NK-92 (cell line): Measurements from ENCODE around the gene ROBO2.

Experiments
- DNase-seq: peaks from one replicate; lab custom pipeline; 2025; ENCODE audit not compliant: unreplicated experiment; lab: John Stamatoyannopoulos, UW

The ROBO2 gene

GRCh38 chr3:77039606-77040171, at the start of gene ROBO2:
Gene ROBO2, plus strand, starts transcription at chr3:77040099. Its CDS starts 687 bp downstream, at chr3:77040786.
- no peak for DNase-seq

DNA sequence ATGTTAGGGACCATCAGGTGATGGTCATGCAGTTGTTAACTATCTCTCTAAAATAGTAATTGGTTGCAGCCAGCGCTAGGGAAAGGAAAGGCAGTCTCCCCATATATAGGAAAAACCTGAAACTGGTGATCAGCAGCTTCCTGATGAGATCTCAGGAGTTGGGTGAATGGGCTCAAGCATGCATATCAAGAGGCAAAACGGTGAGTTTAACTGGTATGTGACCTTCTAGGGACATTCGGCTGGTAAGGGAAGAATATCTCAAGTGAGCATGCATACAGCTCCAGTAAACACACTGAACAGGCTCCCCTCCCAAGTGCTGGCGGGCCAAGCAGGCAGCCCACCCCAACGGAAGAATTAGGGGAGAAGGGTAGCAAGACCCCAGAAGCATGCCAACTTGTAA, 49.3 kb upstream of the ROBO2 start:
- no peak for DNase-seq

DNA sequence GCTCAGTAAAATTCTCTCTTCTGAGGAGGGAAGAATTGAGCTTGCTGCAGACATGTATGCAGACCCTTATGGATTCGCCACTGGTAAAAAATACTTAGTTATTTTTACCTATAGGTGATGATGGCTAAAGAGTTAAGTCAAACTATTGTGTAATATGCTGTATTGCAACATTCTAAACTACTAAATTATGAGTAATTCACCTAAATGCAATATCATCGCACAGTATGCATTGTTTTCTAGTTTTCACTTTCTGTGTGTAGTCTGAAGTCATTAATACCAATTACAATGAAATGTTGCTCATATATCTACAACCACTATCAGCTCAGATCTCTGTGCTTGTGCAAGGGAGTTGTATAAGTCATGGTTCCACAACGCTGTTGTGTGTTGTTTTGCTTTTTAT, 48.7 kb upstream of the ROBO2 start:
- no peak for DNase-seq

GRCh38 chr3:76997733-76998132, 42.2 kb upstream of the ROBO2 start:
- no peak for DNase-seq

DNA sequence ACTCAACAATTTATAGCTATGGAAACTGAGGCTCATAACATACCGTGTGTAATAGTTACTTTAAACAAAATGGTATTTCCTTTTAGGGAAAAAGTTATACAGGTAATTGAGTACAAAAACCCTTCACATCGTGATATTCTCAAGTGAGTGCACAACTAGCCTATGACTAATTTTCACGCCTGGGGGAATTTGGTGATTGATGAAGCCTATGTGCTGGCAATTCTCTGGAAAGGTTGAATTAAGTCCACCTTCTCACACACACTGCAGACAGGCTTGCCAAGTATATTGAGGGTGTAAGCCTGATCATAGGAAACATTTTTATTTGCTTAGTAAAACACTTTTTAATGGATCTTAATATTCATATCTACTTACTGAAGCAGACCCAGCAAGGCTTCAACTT, 41.3 kb upstream of the ROBO2 start:
- no peak for DNase-seq

- DNase-seq, result no peak
Measured at GRCh38 chr3:77001062-77001701, 38.7 kb upstream of the ROBO2 start.

DNA sequence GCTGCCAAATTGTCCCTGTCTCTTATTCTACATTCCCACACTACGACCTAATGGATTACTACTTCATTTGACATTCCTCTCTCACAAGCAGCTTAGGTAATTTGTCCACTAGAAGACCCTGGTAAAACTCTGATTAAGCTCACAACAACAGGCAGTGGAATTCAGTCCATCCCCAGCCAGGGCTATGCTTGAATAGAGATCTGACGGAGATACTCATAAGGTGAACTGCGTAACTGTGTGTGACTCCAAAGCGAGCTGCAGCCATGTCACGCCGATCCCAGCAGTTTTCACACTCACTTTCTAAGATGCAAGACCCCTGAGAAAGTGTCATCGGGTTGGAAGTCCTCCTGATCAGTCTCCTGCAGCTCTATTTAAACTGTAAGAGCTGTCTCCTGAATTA, 25.7 kb upstream of the ROBO2 start:
- no peak for DNase-seq

DNA sequence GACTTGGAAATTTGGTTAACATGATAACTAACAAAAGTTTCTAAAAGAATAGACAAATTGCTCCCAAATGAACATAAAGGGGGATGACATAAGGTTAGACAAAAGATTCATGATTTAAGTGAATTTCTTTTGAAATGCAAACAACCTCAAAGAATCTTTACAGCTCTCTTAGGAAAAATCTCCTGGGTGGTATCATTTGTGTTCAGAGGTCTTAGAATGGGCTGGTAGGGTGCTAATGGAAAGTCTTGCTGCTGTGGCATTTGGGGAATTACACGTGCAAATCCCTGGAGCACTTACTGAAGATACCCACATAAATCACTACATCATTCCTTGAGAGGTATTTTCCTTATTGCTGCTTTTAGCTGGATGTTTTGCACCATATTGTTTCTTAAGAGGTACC, 14.4 kb upstream of the ROBO2 start:
- no peak for DNase-seq

GRCh38 chr3:77026904-77027634, 12.8 kb upstream of the ROBO2 start:
- DNase-seq, result no peak

GRCh38 chr3:77028005-77028404, 11.9 kb upstream of the ROBO2 start:
- no peak for DNase-seq

DNA sequence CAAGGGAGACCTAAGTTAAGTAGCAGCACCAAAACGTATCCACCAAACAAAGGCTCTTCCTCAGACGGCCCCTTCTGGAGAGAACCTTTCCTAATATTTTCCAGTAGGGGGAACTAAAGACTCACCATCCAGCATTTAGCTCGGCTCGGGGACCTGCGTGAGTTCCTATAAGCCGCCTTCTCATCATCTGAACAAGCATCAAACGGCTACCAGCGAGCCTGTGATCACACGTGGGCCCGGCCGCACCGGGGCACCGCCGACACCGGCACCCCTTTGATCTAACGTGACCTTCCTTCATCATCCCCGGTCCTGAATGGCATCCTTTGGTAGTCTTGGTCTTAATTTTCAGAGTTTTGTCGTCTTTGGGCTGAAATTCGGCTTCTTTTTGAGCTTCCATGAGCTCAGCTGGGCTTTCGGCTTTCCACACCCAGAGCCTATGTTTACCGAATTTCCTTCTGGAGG, 1.4 kb upstream of the ROBO2 start:
- no peak for DNase-seq

GRCh38 chr3:77038930-77039605, 831 bp upstream of the ROBO2 start:
- DNase-seq, result no peak

DNA sequence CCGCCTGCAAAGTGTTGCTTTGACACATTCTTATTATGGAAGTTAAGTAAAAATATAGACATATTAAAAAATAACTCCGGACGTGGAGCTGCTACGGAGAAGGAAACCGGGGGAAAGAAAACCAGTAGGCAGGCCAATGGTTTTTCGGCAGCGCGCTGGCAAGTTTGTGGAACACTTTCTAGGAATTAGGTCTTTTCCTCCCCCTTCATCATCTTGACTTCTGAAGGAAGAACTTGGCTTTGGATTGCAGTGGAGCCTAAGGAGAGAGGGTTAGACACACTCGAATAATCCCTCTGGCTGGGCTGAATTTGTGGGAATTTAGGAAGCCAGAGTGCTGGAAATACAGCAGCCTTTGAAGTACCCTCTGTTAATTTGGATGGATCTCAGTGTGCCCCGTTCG, 317 bp downstream of the ROBO2 start:
- no peak for DNase-seq

- no peak for DNase-seq
Measured at GRCh38 chr3:77040926-77041722, 1.2 kb downstream of the ROBO2 start.

GRCh38 chr3:77041811-77042210, 1.9 kb downstream of the ROBO2 start:
- DNase-seq, result no peak

DNA sequence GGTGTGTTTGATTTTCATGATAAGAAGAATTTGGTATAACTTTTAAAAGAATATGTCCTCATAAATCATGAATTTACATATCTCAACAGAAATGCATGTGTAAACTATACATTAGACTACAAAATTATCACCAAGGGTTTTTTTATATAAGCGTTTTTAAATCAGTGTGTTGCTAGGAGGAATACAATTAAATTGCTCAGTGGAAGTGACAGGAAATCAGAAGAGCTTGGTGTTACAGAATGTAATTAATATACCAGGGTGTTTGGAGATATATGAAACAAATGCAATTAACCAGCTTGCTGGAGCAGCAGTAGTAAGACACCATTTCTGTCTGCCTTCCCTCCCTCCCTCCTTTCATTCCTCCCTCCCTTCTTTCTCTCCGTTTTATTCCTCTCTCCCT, 2.4 kb downstream of the ROBO2 start:
- no peak for DNase-seq

GRCh38 chr3:77042882-77043281, 3.0 kb downstream of the ROBO2 start:
- DNase-seq, result no peak

GRCh38 chr3:77045686-77046085, 5.8 kb downstream of the ROBO2 start:
- no peak for DNase-seq

- no peak for DNase-seq
Measured at GRCh38 chr3:77048186-77048585, 8.3 kb downstream of the ROBO2 start.

GRCh38 chr3:77051591-77051990, 11.7 kb downstream of the ROBO2 start:
- no peak for DNase-seq

GRCh38 chr3:77052051-77052501, 12.2 kb downstream of the ROBO2 start:
- DNase-seq, result no peak
